Thyroid gland (tissue), 4 donors: ENCODE measurements around the gene ACMSD.

ENCODE experiments used
- POLR2A ChIP-seq, 2 donors: fragments of 450-650 bp; IDR thresholded peaks; one replicate each; pipeline ENCODE4 v1.6.1; 2017; ENCODE audit warnings: antibody characterized with exemption in 2 of 2, mild to moderate bottlenecking in 2 of 2, moderate library complexity in 1 of 2
- TF ChIP-seq, protein P1 (sequence below), 6 experiments: fragments of 200-600 bp in 3 of 6; fragments of 450-650 bp in 3 of 6; sonication (generic) in 3 of 6; IDR thresholded peaks; one replicate each; pipeline ENCODE4 v1.5.1; 2016 to 2019; ENCODE audit warnings: antibody characterized with exemption in 6 of 6, mild to moderate bottlenecking in 2 of 6, inconsistent platforms in 1 of 6, moderate library complexity in 1 of 6

DNA sequence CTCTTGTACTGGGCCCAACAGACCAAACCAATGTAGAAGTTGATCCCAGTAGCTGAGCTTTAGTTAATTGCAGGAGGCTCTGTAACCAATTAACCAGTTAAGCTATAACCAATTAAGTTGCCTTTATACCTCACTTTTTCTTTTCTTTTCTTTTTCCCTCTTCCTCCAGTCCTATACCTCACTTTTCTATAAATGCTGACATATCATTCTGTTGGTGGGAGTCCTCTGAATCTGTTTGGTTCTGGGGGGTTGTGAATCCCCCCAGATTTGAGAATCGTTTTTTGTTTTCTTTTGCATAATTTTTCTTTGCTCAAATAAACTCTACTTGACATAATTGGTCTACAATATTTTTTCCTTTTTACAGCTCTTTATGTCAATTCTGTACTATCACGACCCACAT, 38.1 kb upstream of the ACMSD start:
- TF ChIP-seq, protein P1, sequence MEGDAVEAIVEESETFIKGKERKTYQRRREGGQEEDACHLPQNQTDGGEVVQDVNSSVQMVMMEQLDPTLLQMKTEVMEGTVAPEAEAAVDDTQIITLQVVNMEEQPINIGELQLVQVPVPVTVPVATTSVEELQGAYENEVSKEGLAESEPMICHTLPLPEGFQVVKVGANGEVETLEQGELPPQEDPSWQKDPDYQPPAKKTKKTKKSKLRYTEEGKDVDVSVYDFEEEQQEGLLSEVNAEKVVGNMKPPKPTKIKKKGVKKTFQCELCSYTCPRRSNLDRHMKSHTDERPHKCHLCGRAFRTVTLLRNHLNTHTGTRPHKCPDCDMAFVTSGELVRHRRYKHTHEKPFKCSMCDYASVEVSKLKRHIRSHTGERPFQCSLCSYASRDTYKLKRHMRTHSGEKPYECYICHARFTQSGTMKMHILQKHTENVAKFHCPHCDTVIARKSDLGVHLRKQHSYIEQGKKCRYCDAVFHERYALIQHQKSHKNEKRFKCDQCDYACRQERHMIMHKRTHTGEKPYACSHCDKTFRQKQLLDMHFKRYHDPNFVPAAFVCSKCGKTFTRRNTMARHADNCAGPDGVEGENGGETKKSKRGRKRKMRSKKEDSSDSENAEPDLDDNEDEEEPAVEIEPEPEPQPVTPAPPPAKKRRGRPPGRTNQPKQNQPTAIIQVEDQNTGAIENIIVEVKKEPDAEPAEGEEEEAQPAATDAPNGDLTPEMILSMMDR (IDR thresholded peaks at IDR 0.05), result no peak
- TF ChIP-seq POLR2A (IDR thresholded peaks at IDR 0.05), result no peak
